HepG2 (cell line): ENCODE results near the gene TEX30. TPM values are rescaled to one million over a fixed set of nuclear protein-coding genes. Genes with fewer than 3 reads are reported as not detected.
A peak's percentile ranks its signal among the peaks of the same experiment; 100 is the strongest.

Experiments used
- ATF1 ChIP-seq: IDR thresholded peaks from 2 replicates; pipeline ENCODE4 v1.6.1; 2016; ENCODE audit warnings: mild to moderate bottlenecking, control low read depth
- MAF1 ChIP-seq: sonication (generic); formaldehyde crosslinking; IDR thresholded peaks from 2 replicates; pipeline ENCODE4 v1.5.0; 2020; ENCODE audit warnings: missing genetic modification reagents, borderline replicate concordance
- MTA3 ChIP-seq: sonication (generic); formaldehyde crosslinking; IDR thresholded peaks from 2 replicates; pipeline ENCODE4 v1.4.0; 2020; ENCODE audit warnings: missing genetic modification reagents
- PAX8 ChIP-seq: sonication (generic); formaldehyde crosslinking; IDR thresholded peaks from 2 replicates; pipeline ENCODE4 v1.8.0; 2022; ENCODE audit warnings: mild to moderate bottlenecking, missing genetic modification reagents, borderline replicate concordance
- RNF2 ChIP-seq: fragments of 450-650 bp; conservative IDR thresholded peaks from 2 replicates; pipeline ENCODE4 v1.6.1; 2016; ENCODE audit warnings: low read depth
- SMC3 ChIP-seq: IDR thresholded peaks from 2 replicates; pipeline ENCODE4 v1.6.1; 2011; ENCODE audit warnings: low read length, improper control_type of control experiment
- SRY ChIP-seq: sonication (generic); formaldehyde crosslinking; IDR thresholded peaks from 2 replicates; pipeline ENCODE4 v1.8.0; 2022; ENCODE audit warnings: mild to moderate bottlenecking, missing genetic modification reagents
- STAG1 ChIP-seq: sonication (generic); formaldehyde crosslinking; IDR thresholded peaks from 2 replicates; pipeline ENCODE4 v1.4.0; 2020; ENCODE audit warnings: missing genetic modification reagents
- TRIM24 ChIP-seq: sonication (generic); formaldehyde crosslinking; IDR thresholded peaks from 2 replicates; pipeline ENCODE4 v1.8.0; 2022; ENCODE audit warnings: mild to moderate bottlenecking, missing genetic modification reagents
- WIZ ChIP-seq: sonication (generic); formaldehyde crosslinking; IDR thresholded peaks from 2 replicates; pipeline ENCODE4 v1.5.1; 2020; ENCODE audit warnings: mild to moderate bottlenecking, missing genetic modification reagents
- ZFP37 ChIP-seq: sonication (generic); formaldehyde crosslinking; IDR thresholded peaks from 2 replicates; pipeline ENCODE4 v1.4.0; 2020; ENCODE audit warnings: missing genetic modification reagents, borderline replicate concordance
- ZMAT5 ChIP-seq: sonication (generic); formaldehyde crosslinking; IDR thresholded peaks from 2 replicates; pipeline ENCODE4 v1.5.0; 2020; ENCODE audit warnings: mild to moderate bottlenecking, low read depth, missing genetic modification reagents, borderline replicate concordance
- ZNF253 ChIP-seq: sonication (generic); formaldehyde crosslinking; IDR thresholded peaks from 2 replicates; pipeline ENCODE4 v1.8.0; 2022; ENCODE audit warnings: mild to moderate bottlenecking, missing genetic modification reagents, borderline replicate concordance
- ZNF3 ChIP-seq: IDR thresholded peaks from 2 replicates; pipeline ENCODE4 v1.7.0; 2017; ENCODE audit warnings: inconsistent platforms
- ZNF878 ChIP-seq: sonication (generic); formaldehyde crosslinking; IDR thresholded peaks from 2 replicates; pipeline ENCODE4 v1.8.1; 2023; ENCODE audit warnings: mild to moderate bottlenecking, missing genetic modification reagents, moderate library complexity
- polyA plus RNA-seq, 8 experiments: library from polyadenylated mRNA; depleted of rRNA in 3 of 8; stranded (reverse) in 7 of 8; unstranded in 1 of 8; fragments of >200 nt; fragmentation: Illumina TruSeq in 4 of 8; extraction: Trizol in 4 of 8; gene quantifications; 2 replicates each; pipeline versions ENCODE4 v1.2.1 to v1.2.3, GENCODE V29; 2011 to 2016; ENCODE audit warnings: low read depth in 4 of 8, missing spikeins in 1 of 8, mixed read lengths in 1 of 8; ENCODE audit not compliant: insufficient read depth in 1 of 8
- total RNA-seq, 5 experiments: library from RNA; depleted of rRNA; stranded (reverse); fragments of >200 nt; fragmentation: Illumina TruSeq; extraction: Trizol; gene quantifications; 2 replicates each; pipeline ENCODE4 v1.2.3, GENCODE V29; 2016; ENCODE audit warnings: low read depth in 1 of 5
- TF ChIP-seq, protein P1 (sequence below): sonication (generic); formaldehyde crosslinking; conservative IDR thresholded peaks from 2 replicates; pipeline ENCODE4 v1.4.0; 2020; ENCODE audit warnings: missing genetic modification reagents
- TF ChIP-seq, protein P2 (sequence below): IDR thresholded peaks from 2 replicates; pipeline ENCODE4 v1.6.1; 2012; ENCODE audit warnings: low read depth, low read length, improper control_type of control experiment
- TF ChIP-seq, protein P3 (sequence below): sonication (generic); formaldehyde crosslinking; IDR thresholded peaks from 2 replicates; pipeline ENCODE4 v1.4.0; 2020; ENCODE audit warnings: mild to moderate bottlenecking, missing genetic modification reagents
- TF ChIP-seq, protein P4 (sequence below): IDR thresholded peaks from 2 replicates; pipeline ENCODE4 v1.4.0; 2020; ENCODE audit warnings: mild to moderate bottlenecking, missing genetic modification reagents
- TF ChIP-seq, protein P5 (sequence below): sonication (generic); formaldehyde crosslinking; IDR thresholded peaks from 2 replicates; pipeline ENCODE4 v1.4.0; 2020; ENCODE audit warnings: mild to moderate bottlenecking, missing genetic modification reagents, borderline replicate concordance

The TEX30 gene
- total and polyA plus RNA-seq, 2 of the 13 experiments (the other 11 are each of a cell fraction or from before 2014, with no cell fraction given): 0.60 to 1.2 TPM

- TF ChIP-seq, protein P1, sequence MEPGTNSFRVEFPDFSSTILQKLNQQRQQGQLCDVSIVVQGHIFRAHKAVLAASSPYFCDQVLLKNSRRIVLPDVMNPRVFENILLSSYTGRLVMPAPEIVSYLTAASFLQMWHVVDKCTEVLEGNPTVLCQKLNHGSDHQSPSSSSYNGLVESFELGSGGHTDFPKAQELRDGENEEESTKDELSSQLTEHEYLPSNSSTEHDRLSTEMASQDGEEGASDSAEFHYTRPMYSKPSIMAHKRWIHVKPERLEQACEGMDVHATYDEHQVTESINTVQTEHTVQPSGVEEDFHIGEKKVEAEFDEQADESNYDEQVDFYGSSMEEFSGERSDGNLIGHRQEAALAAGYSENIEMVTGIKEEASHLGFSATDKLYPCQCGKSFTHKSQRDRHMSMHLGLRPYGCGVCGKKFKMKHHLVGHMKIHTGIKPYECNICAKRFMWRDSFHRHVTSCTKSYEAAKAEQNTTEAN (CRISPR knock-in tag): no peak
- TF ChIP-seq ZNF3 (CRISPR knock-in tag) (no peak), ATF1 (CRISPR knock-in tag) (no peak), TRIM24 (CRISPR knock-in tag) (no peak), ZFP37 (CRISPR knock-in tag) (no peak), WIZ (no peak), ZMAT5 (CRISPR knock-in tag) (no peak), STAG1 (peak; percentile 76), MAF1 (CRISPR knock-in tag) (no peak), MTA3 (CRISPR knock-in tag) (no peak), PAX8 (no peak), RNF2 (no peak), SRY (CRISPR knock-in tag) (no peak), ZNF878 (CRISPR knock-in tag) (no peak), ZNF253 (CRISPR knock-in tag) (no peak), SMC3 (peak; percentile 62)
- TF ChIP-seq, protein P2, sequence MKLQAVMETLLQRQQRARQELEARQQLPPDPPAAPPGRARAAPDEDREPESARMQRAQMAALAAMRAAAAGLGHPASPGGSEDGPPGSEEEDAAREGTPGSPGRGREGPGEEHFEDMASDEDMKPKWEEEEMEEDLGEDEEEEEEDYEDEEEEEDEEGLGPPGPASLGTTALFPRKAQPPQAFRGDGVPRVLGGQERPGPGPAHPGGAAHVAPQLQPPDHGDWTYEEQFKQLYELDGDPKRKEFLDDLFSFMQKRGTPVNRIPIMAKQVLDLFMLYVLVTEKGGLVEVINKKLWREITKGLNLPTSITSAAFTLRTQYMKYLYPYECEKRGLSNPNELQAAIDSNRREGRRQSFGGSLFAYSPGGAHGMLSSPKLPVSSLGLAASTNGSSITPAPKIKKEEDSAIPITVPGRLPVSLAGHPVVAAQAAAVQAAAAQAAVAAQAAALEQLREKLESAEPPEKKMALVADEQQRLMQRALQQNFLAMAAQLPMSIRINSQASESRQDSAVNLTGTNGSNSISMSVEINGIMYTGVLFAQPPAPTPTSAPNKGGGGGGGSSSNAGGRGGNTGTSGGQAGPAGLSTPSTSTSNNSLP: 0 out of 2 replicates have a peak, but pooled peaks have one; percentile 54
- TF ChIP-seq, protein P3, sequence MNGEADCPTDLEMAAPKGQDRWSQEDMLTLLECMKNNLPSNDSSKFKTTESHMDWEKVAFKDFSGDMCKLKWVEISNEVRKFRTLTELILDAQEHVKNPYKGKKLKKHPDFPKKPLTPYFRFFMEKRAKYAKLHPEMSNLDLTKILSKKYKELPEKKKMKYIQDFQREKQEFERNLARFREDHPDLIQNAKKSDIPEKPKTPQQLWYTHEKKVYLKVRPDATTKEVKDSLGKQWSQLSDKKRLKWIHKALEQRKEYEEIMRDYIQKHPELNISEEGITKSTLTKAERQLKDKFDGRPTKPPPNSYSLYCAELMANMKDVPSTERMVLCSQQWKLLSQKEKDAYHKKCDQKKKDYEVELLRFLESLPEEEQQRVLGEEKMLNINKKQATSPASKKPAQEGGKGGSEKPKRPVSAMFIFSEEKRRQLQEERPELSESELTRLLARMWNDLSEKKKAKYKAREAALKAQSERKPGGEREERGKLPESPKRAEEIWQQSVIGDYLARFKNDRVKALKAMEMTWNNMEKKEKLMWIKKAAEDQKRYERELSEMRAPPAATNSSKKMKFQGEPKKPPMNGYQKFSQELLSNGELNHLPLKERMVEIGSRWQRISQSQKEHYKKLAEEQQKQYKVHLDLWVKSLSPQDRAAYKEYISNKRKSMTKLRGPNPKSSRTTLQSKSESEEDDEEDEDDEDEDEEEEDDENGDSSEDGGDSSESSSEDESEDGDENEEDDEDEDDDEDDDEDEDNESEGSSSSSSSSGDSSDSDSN (CRISPR knock-in tag): no peak
- TF ChIP-seq, protein P4, sequence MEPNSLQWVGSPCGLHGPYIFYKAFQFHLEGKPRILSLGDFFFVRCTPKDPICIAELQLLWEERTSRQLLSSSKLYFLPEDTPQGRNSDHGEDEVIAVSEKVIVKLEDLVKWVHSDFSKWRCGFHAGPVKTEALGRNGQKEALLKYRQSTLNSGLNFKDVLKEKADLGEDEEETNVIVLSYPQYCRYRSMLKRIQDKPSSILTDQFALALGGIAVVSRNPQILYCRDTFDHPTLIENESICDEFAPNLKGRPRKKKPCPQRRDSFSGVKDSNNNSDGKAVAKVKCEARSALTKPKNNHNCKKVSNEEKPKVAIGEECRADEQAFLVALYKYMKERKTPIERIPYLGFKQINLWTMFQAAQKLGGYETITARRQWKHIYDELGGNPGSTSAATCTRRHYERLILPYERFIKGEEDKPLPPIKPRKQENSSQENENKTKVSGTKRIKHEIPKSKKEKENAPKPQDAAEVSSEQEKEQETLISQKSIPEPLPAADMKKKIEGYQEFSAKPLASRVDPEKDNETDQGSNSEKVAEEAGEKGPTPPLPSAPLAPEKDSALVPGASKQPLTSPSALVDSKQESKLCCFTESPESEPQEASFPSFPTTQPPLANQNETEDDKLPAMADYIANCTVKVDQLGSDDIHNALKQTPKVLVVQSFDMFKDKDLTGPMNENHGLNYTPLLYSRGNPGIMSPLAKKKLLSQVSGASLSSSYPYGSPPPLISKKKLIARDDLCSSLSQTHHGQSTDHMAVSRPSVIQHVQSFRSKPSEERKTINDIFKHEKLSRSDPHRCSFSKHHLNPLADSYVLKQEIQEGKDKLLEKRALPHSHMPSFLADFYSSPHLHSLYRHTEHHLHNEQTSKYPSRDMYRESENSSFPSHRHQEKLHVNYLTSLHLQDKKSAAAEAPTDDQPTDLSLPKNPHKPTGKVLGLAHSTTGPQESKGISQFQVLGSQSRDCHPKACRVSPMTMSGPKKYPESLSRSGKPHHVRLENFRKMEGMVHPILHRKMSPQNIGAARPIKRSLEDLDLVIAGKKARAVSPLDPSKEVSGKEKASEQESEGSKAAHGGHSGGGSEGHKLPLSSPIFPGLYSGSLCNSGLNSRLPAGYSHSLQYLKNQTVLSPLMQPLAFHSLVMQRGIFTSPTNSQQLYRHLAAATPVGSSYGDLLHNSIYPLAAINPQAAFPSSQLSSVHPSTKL (CRISPR knock-in tag): peak; percentile 32; the same call in 1 of the 2 replicates
- TF ChIP-seq, protein P5, sequence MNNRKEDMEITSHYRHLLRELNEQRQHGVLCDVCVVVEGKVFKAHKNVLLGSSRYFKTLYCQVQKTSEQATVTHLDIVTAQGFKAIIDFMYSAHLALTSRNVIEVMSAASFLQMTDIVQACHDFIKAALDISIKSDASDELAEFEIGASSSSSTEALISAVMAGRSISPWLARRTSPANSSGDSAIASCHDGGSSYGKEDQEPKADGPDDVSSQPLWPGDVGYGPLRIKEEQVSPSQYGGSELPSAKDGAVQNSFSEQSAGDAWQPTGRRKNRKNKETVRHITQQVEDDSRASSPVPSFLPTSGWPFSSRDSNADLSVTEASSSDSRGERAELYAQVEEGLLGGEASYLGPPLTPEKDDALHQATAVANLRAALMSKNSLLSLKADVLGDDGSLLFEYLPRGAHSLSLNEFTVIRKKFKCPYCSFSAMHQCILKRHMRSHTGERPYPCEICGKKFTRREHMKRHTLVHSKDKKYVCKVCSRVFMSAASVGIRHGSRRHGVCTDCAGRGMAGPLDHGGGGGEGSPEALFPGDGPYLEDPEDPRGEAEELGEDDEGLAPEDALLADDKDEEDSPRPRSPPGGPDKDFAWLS: no peak
Observed at GRCh38 chr13:102724923-102725322, 48.7 kb downstream of the TEX30 start (continued).
